ENCODE measurements around the gene REST.

Gene REST

GRCh38 chr4:56976283-56976836, 68.7 kb downstream of the REST start:
- DNase-seq (ENCODE audit: low spot score): no peak
- Mint-ChIP-seq H3K4me1 (ENCODE audit: low read depth) (peaks cover 23% of the 10 kb centered on the region), H3K9me3 (peaks cover 18% of the 10 kb centered on the region), H3K27me3 (ENCODE audit: low read depth) (no peaks in the 10 kb centered on the region), H3K27ac (peak overlapping the region; percentile 52), H3K4me3 (peak overlapping the region; percentile 96), H3K36me3 (ENCODE audit: low read depth) (peaks cover 62% of the 10 kb centered on the region)

- H3K4me1 Mint-ChIP-seq (ENCODE audit: low read depth): peaks cover 26% of the 10 kb centered on the region
- H3K9me3 Mint-ChIP-seq: peaks cover 18% of the 10 kb centered on the region
- no peaks in the 10 kb centered on the region for H3K27me3 Mint-ChIP-seq (ENCODE audit: low read depth)
- peak; percentile 41 for DNase-seq (ENCODE audit: low spot score)
- H3K4me3 Mint-ChIP-seq: peak overlapping the region; percentile 96
- peak overlapping the region; percentile 98 for H3K27ac Mint-ChIP-seq
- H3K36me3 Mint-ChIP-seq (ENCODE audit: low read depth): peaks cover 63% of the 10 kb centered on the region
Measured at GRCh38 chr4:56976837-56977320, 69.2 kb downstream of the REST start.

- H3K9me3 Mint-ChIP-seq: peaks cover 14% of the 10 kb centered on the region
- H3K4me1 Mint-ChIP-seq (ENCODE audit: low read depth): peaks cover 28% of the 10 kb centered on the region
- peaks cover 61% of the 10 kb centered on the region for H3K36me3 Mint-ChIP-seq (ENCODE audit: low read depth)
- H3K27ac Mint-ChIP-seq: peak within 1 kb of the TSS; percentile 98
- H3K4me3 Mint-ChIP-seq: peak within 1 kb of the TSS; percentile 96
- no peaks in the 10 kb centered on the region for H3K27me3 Mint-ChIP-seq (ENCODE audit: low read depth)
- peak; percentile 99 for DNase-seq (ENCODE audit: low spot score)
Measured at GRCh38 chr4:56977321-56978012, 69.8 kb downstream of the REST start, which contains the start of gene NOA1. NOA1 (minus strand) TSS chr4:56977606; CDS start chr4:56977585, 21 bp downstream.

- H3K36me3 Mint-ChIP-seq (ENCODE audit: low read depth): peaks cover 52% of the 10 kb centered on the region
- H3K4me3 Mint-ChIP-seq: peak within 1 kb of the TSS; percentile 96
- peaks cover 4% of the 10 kb centered on the region for H3K9me3 Mint-ChIP-seq
- no peaks in the 10 kb centered on the region for H3K27me3 Mint-ChIP-seq (ENCODE audit: low read depth)
- DNase-seq (ENCODE audit: low spot score): peak; percentile 94
- peaks cover 32% of the 10 kb centered on the region for H3K4me1 Mint-ChIP-seq (ENCODE audit: low read depth)
- peak within 1 kb of the TSS; percentile 98 for H3K27ac Mint-ChIP-seq
Measured at GRCh38 chr4:56978750-56979303, 71.1 kb downstream of the REST start, which contains the start of gene POLR2B. POLR2B (plus strand) TSS chr4:56978896; CDS start chr4:56978986, 90 bp downstream.

- Mint-ChIP-seq H3K4me3 (peak overlapping the region; percentile 96), H3K27ac (peak overlapping the region; percentile 98), H3K4me1 (ENCODE audit: low read depth) (peaks cover 33% of the 10 kb centered on the region), H3K9me3 (no peaks in the 10 kb centered on the region), H3K36me3 (ENCODE audit: low read depth) (peaks cover 52% of the 10 kb centered on the region), H3K27me3 (ENCODE audit: low read depth) (no peaks in the 10 kb centered on the region)
- DNase-seq (ENCODE audit: low spot score): peak; percentile 65
Measured at GRCh38 chr4:56979421-56980072, 71.8 kb downstream of the REST start.

GRCh38 chr4:56981795-56982201, 74.1 kb downstream of the REST start:
- peaks cover 30% of the 10 kb centered on the region for H3K4me1 Mint-ChIP-seq (ENCODE audit: low read depth)
- peak overlapping the region; percentile 96 for H3K4me3 Mint-ChIP-seq
- no peak for DNase-seq (ENCODE audit: low spot score)
- no peaks in the 10 kb centered on the region for H3K27me3 Mint-ChIP-seq (ENCODE audit: low read depth)
- H3K9me3 Mint-ChIP-seq: no peaks in the 10 kb centered on the region
- peak overlapping the region; percentile 67 for H3K27ac Mint-ChIP-seq
- peaks cover 51% of the 10 kb centered on the region for H3K36me3 Mint-ChIP-seq (ENCODE audit: low read depth)

- no peak for DNase-seq (ENCODE audit: low spot score)
- Mint-ChIP-seq H3K36me3 (ENCODE audit: low read depth) (peaks cover 63% of the 10 kb centered on the region), H3K9me3 (no peaks in the 10 kb centered on the region), H3K4me3 (no peak overlapping the region), H3K4me1 (ENCODE audit: low read depth) (peaks cover 38% of the 10 kb centered on the region), H3K27me3 (ENCODE audit: low read depth) (no peaks in the 10 kb centered on the region), H3K27ac (no peak overlapping the region)
Measured at GRCh38 chr4:56986192-56986591, 78.5 kb downstream of the REST start.

GRCh38 chr4:56986952-56987351, 79.3 kb downstream of the REST start:
- Mint-ChIP-seq H3K9me3 (no peaks in the 10 kb centered on the region), H3K27me3 (ENCODE audit: low read depth) (no peaks in the 10 kb centered on the region), H3K36me3 (ENCODE audit: low read depth) (peaks cover 63% of the 10 kb centered on the region), H3K27ac (no peak overlapping the region), H3K4me3 (no peak overlapping the region), H3K4me1 (ENCODE audit: low read depth) (peaks cover 37% of the 10 kb centered on the region)
- no peak for DNase-seq (ENCODE audit: low spot score)

GRCh38 chr4:56990109-56990905, 82.6 kb downstream of the REST start:
- no peak overlapping the region for H3K4me3 Mint-ChIP-seq
- H3K27ac Mint-ChIP-seq: no peak overlapping the region
- H3K9me3 Mint-ChIP-seq: no peaks in the 10 kb centered on the region
- H3K36me3 Mint-ChIP-seq (ENCODE audit: low read depth): peaks cover 64% of the 10 kb centered on the region
- no peak for DNase-seq (ENCODE audit: low spot score)
- H3K4me1 Mint-ChIP-seq (ENCODE audit: low read depth): peaks cover 26% of the 10 kb centered on the region
- no peaks in the 10 kb centered on the region for H3K27me3 Mint-ChIP-seq (ENCODE audit: low read depth)

GRCh38 chr4:56995525-56995924, 87.8 kb downstream of the REST start:
- Mint-ChIP-seq H3K9me3 (no peaks in the 10 kb centered on the region), H3K36me3 (ENCODE audit: low read depth) (peaks cover 60% of the 10 kb centered on the region), H3K27ac (no peak overlapping the region), H3K4me3 (no peak overlapping the region), H3K27me3 (ENCODE audit: low read depth) (no peaks in the 10 kb centered on the region), H3K4me1 (ENCODE audit: low read depth) (peaks cover 20% of the 10 kb centered on the region)
- DNase-seq (ENCODE audit: low spot score): no peak

GRCh38 chr4:56999751-57000150, 92.1 kb downstream of the REST start:
- no peaks in the 10 kb centered on the region for H3K27me3 Mint-ChIP-seq (ENCODE audit: low read depth)
- no peak overlapping the region for H3K4me3 Mint-ChIP-seq
- DNase-seq (ENCODE audit: low spot score): no peak
- H3K36me3 Mint-ChIP-seq (ENCODE audit: low read depth): peaks cover 52% of the 10 kb centered on the region
- peaks cover 6% of the 10 kb centered on the region for H3K4me1 Mint-ChIP-seq (ENCODE audit: low read depth)
- H3K27ac Mint-ChIP-seq: no peak overlapping the region
- no peaks in the 10 kb centered on the region for H3K9me3 Mint-ChIP-seq

GRCh38 chr4:57013543-57014120, 105.9 kb downstream of the REST start:
- no peak for DNase-seq (ENCODE audit: low spot score)
- H3K4me3 Mint-ChIP-seq: no peak overlapping the region
- no peaks in the 10 kb centered on the region for H3K9me3 Mint-ChIP-seq
- H3K36me3 Mint-ChIP-seq (ENCODE audit: low read depth): peaks cover 51% of the 10 kb centered on the region
- H3K27me3 Mint-ChIP-seq (ENCODE audit: low read depth): no peaks in the 10 kb centered on the region
- H3K27ac Mint-ChIP-seq: no peak overlapping the region
- peaks cover 2% of the 10 kb centered on the region for H3K4me1 Mint-ChIP-seq (ENCODE audit: low read depth)

Data from T-helper 2 cell treated with Interferon-gamma antibody and Interleukin-4, amounts not matched to agents 5 μg/mL and 100 μg/mL, for 36 hours (primary cell).